ENCODE data around the gene RAD9B.

- TF ChIP-seq CTCF (IDR thresholded peaks at IDR 0.05) (no peak), POLR2A (IDR thresholded peaks at IDR 0.05; ENCODE audit: low read depth) (no peak), POLR2AphosphoS5 (IDR thresholded peaks at IDR 0.05) (no peak)
Measured at GRCh38 chr12:110528277-110528839, 26.2 kb downstream of the RAD9B start.

Measured in esophagus muscularis mucosa (tissue), 3 donors.